HFF-Myc (cell line): ENCODE data around the gene KRT6A.

Experiments used
- DNase-seq: peaks from one replicate; pipeline ENCODE4 v3.0.0-alpha.2; 2011; ENCODE audit warnings: low read depth; ENCODE audit errors: extremely low read depth
- H3K4me3 ChIP-seq: replicated peaks from 2 replicates; pipeline ENCODE4 v1.5.1; 2011; ENCODE audit warnings: low read depth, mild to moderate bottlenecking, control low read depth, low read length
- TF ChIP-seq, protein P1 (sequence below): IDR thresholded peaks from 2 replicates; pipeline ENCODE4 v1.5.1; 2012; ENCODE audit warnings: mild to moderate bottlenecking, low read depth, low read length, control low read depth; ENCODE audit errors: missing control alignments

KRT6A gene

DNA sequence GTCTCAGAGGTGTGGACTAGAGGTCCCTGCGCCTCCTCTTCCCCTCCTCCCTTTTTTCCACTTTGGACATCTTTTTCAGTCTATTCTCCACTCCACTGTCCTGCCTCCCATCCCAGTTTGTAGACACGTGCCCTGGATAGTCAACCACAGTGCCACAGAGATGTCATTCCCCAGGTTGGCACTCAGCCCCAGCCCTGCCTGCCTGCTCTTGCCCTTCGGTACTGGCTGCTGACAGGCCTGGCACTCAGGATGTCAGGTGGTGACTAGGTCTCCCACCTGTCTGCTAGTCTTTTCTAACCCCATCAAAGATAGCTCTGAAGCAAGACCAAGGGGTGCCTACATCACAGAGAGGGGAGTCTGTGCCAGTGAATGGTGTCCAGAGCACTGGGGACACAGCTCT is 44.0 kb upstream of the KRT6A start:
- H3K4me3 ChIP-seq: no peak overlapping the region
- no peak for DNase-seq
- TF ChIP-seq, protein P1, sequence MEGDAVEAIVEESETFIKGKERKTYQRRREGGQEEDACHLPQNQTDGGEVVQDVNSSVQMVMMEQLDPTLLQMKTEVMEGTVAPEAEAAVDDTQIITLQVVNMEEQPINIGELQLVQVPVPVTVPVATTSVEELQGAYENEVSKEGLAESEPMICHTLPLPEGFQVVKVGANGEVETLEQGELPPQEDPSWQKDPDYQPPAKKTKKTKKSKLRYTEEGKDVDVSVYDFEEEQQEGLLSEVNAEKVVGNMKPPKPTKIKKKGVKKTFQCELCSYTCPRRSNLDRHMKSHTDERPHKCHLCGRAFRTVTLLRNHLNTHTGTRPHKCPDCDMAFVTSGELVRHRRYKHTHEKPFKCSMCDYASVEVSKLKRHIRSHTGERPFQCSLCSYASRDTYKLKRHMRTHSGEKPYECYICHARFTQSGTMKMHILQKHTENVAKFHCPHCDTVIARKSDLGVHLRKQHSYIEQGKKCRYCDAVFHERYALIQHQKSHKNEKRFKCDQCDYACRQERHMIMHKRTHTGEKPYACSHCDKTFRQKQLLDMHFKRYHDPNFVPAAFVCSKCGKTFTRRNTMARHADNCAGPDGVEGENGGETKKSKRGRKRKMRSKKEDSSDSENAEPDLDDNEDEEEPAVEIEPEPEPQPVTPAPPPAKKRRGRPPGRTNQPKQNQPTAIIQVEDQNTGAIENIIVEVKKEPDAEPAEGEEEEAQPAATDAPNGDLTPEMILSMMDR: no peak

DNA sequence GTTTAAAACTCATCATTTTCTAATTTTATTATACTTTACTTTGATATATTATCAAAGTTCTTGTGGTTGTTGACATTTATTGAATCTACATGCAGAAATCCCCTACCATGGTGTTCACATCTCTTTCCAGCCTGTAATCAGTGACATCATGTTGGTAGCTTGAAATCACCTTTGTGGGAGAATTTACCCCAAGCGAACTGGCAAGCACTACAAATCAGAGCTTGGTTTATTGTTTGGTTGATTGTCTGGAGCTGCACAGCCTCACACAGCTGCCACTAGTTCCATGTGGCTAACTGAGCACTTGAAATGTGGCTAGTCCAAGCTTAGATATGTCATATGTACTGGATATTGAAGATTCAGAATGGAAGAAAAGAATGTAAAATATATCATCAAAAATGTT is 42.5 kb upstream of the KRT6A start:
- DNase-seq: no peak
- TF ChIP-seq, protein P1: no peak
- no peak overlapping the region for H3K4me3 ChIP-seq

- TF ChIP-seq, protein P1: no peak
- DNase-seq: no peak
- H3K4me3 ChIP-seq: no peak overlapping the region
Observed at GRCh38 chr12:52534482-52534881, 41.4 kb upstream of the KRT6A start.

- TF ChIP-seq, protein P1: no peak
- no peak overlapping the region for H3K4me3 ChIP-seq
- no peak for DNase-seq
Observed at GRCh38 chr12:52533686-52534470, 40.8 kb upstream of the KRT6A start.

DNA sequence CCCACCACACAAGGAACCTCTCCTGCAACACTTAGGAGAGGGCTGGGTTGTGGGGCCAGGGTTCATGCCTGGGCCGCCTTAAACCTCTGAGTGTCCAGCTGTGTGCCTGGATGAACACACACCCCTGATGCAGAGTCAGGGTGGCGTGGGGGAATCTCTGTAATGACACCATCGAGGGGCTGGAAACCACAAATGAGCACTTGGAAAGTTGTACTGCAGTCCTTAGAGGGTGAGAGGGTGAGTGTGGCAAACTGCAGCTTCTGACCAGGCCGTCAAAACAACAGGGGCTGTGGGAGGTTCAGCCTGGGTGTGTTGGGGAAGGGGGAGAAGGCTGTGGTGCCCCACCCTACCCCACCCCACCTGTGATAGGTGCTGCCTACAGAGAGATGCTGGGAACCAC is 39.6 kb upstream of the KRT6A start:
- no peak overlapping the region for H3K4me3 ChIP-seq
- DNase-seq: no peak
- TF ChIP-seq, protein P1: no peak

GRCh38 chr12:52531566-52532300 is 38.7 kb upstream of the KRT6A start:
- DNase-seq: no peak
- H3K4me3 ChIP-seq: no peak overlapping the region
- TF ChIP-seq, protein P1: no peak
